Endometrial microvascular endothelial cells (primary cell): ENCODE results near the gene MRPL23. TPM values are rescaled to one million over a fixed set of nuclear protein-coding genes. Genes with fewer than 3 reads are reported as not detected.

Experiments used
- in situ Hi-C: cut with HindIII; loops from 2 replicates; pipeline ENCODE4 v1.10.0; 2017; ENCODE audit warnings: low sequenced_read_pairs, low pct_unique_long_range_greater_than_20kb; ENCODE audit errors: inconsistent ontology term
- total RNA-seq: library from RNA; depleted of rRNA; stranded (reverse); fragments of >200 nt; gene quantifications from one replicate; pipeline ENCODE4 v1.2.3, GENCODE V29; 2015; ENCODE audit errors: inconsistent ontology term

MRPL23 gene
- total RNA-seq, 1 donor from 2014 or later = 170 TPM

GRCh38 chr11:1978720-1979473, 31.8 kb downstream of the MRPL23 start:
- in situ Hi-C loops = no loop called here

- in situ Hi-C loops = no loop called here
Observed at GRCh38 chr11:1979607-1980006, 32.5 kb downstream of the MRPL23 start.

GRCh38 chr11:1982873-1983600, 35.9 kb downstream of the MRPL23 start:
- in situ Hi-C loops = no loop called here

- in situ Hi-C loops = no loop called here
Observed at GRCh38 chr11:1983601-1983961, 36.4 kb downstream of the MRPL23 start.

- in situ Hi-C loops = no loop called here
Observed at GRCh38 chr11:1987024-1987423, 39.9 kb downstream of the MRPL23 start.

GRCh38 chr11:1988174-1988573, 41.0 kb downstream of the MRPL23 start:
- in situ Hi-C loops = no loop called here

GRCh38 chr11:1988667-1989317, 41.7 kb downstream of the MRPL23 start:
- in situ Hi-C loops = no loop called here

GRCh38 chr11:1989953-1990352, 42.8 kb downstream of the MRPL23 start:
- in situ Hi-C loops = no loop called here

- in situ Hi-C loops = no loop called here
Observed at GRCh38 chr11:1990872-1991578, 43.9 kb downstream of the MRPL23 start.

- in situ Hi-C loops = no loop called here
Observed at GRCh38 chr11:1992111-1992510, 45.0 kb downstream of the MRPL23 start.

GRCh38 chr11:1994121-1994520, 47.0 kb downstream of the MRPL23 start:
- in situ Hi-C loops = no loop called here

- in situ Hi-C loops = no loop called here
Observed at GRCh38 chr11:1997755-1998154, 50.6 kb downstream of the MRPL23 start, which contains the start of gene H19. Gene H19 (minus strand): TSS chr11:1997842.

GRCh38 chr11:1998290-1998689, 51.2 kb downstream of the MRPL23 start:
- in situ Hi-C loops = no loop called here

- in situ Hi-C loops = no loop called here
Observed at GRCh38 chr11:1998861-1999260, 51.7 kb downstream of the MRPL23 start.

GRCh38 chr11:2002042-2002776, 55.1 kb downstream of the MRPL23 start:
- in situ Hi-C loops = no loop called here

- in situ Hi-C loops = no loop called here
Observed at GRCh38 chr11:2002807-2003206, 55.7 kb downstream of the MRPL23 start.

- in situ Hi-C loops = no loop called here
Observed at GRCh38 chr11:2004466-2004865, 57.3 kb downstream of the MRPL23 start.
